Right lung (tissue), 5 donors: ENCODE data around the gene CLN3. TPM values are rescaled to one million over a fixed set of nuclear protein-coding genes. Genes with fewer than 3 reads are reported as not detected.
"Not testable (repeated sequence)": the region's sequence is repeated elsewhere in the genome, so short reads cannot be mapped to it uniquely, and the experiment has no call there.

Experiments used
- DNase-seq, 2 donors: peaks; one replicate each; pipeline ENCODE4 v3.0.0-alpha.2; 2013
- polyA plus RNA-seq, 5 donors: library from polyadenylated mRNA; unstranded; fragments of 120-200 nt; gene quantifications; one replicate each; pipeline versions ENCODE4 v1.2.1 to v1.2.3, GENCODE V29; 2013; ENCODE audit warnings: inconsistent platforms in 1 of 5, low replicate concordance in 1 of 5; ENCODE audit not compliant: insufficient read length in 5 of 5, insufficient read depth in 1 of 5

Gene CLN3
- polyA plus RNA-seq, 5 donors: 21.0 to 33.4 (median 28.8) TPM

GRCh38 chr16:28520672-28521071 lies 28.8 kb upstream of the CLN3 start:
- DNase-seq: no peak

- no peak for DNase-seq
Measured at GRCh38 chr16:28514246-28514645, 22.4 kb upstream of the CLN3 start.

DNA sequence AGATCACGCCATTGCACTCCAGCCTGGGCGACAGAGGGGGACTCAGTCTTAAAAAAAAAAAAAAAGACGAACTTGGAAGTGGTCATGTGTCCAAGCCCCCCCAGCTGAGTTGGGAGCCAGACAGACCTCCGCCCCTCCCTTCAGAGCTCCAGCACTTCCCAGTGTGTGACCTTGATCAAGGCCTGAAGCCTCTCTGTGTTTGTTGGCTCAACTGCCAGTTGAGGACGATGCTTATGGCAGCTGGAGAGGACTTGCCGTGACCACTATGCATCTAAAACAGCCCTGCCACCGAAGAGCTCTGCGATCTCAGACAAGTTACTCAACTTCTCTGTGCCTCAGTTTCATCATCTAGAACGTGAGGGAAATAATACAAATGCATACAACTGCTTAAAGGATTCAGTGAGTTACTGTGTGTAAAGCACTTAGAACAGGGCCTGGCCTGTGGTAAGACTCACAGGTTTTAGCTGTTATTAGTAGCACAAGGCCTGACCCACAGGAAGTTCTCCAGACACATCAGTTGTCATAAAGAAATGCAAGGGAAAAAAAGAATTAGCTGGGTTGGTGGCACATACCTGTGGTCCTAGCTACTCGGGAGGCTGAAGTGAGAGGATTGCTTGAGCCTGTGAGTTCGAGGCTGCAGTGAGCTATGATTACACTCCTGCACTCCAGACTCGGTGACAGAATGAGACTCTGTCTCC lies 21.8 kb upstream of the CLN3 start:
- DNase-seq: no peak

GRCh38 chr16:28511801-28512789 lies 20.2 kb upstream of the CLN3 start:
- DNase-seq: no peak

- DNase-seq: no peak
Measured at GRCh38 chr16:28511031-28511430, 19.2 kb upstream of the CLN3 start.

DNA sequence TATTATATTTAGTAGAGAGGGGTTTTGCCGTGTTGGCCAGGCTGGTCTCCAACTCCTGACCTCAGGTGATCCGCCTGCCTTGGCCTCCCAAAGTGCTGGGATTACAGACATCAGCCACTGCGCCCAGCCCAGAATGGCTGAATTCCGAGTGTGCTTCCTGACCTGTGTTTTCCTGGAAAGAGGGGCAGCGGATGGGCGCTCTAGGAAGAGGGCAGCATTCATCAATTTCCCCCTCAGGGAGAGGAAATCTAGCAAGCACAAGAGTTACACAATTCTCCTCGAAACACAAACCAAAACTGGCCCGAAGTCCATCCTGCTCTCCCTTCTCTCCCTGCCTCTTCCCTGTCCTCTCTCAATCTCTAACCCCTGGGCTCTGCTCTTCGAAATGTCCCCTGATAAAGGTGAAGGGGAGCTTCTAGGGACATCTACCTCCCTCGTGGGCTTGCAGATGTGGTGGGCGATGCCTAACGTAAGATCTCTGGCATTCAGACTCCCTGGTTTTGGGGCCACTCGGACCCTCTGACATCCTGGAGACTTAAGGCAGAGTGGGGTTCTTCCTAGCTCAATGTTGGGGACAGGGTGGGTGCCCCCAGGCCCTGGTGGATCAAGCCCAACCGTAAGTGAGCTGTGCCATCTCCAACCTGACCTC lies 13.7 kb upstream of the CLN3 start:
- no peak for DNase-seq

GRCh38 chr16:28504707-28505404 lies 13.0 kb upstream of the CLN3 start:
- no peak for DNase-seq

- DNase-seq: no peak
Measured at GRCh38 chr16:28503470-28504259, 11.8 kb upstream of the CLN3 start.

GRCh38 chr16:28502290-28502689 lies 10.4 kb upstream of the CLN3 start:
- no peak for DNase-seq

GRCh38 chr16:28501258-28502232 lies 9.7 kb upstream of the CLN3 start:
- no peak for DNase-seq

- not testable (repeated sequence) for DNase-seq
Measured at GRCh38 chr16:28500476-28501180, 8.8 kb upstream of the CLN3 start.

GRCh38 chr16:28499854-28500253 lies 8.0 kb upstream of the CLN3 start:
- no peak for DNase-seq

GRCh38 chr16:28498666-28499381 lies 7.0 kb upstream of the CLN3 start:
- no peak for DNase-seq

GRCh38 chr16:28497861-28498599 lies 6.2 kb upstream of the CLN3 start:
- no peak for DNase-seq

- DNase-seq: no peak
Measured at GRCh38 chr16:28497386-28497785, 5.5 kb upstream of the CLN3 start.

- DNase-seq: no peak
Measured at GRCh38 chr16:28496844-28497243, 5.0 kb upstream of the CLN3 start.
